Measurements from ENCODE around the gene TGIF2.

GRCh38 chr20:36632487-36633284 lies 59.3 kb downstream of the TGIF2 start:
- no peak for TF ChIP-seq EZH2 (IDR thresholded peaks at IDR 0.05; ENCODE audit: insufficient read depth, poor library complexity, severe bottlenecking)
- no peak for TF ChIP-seq EZH2phosphoT487 (IDR thresholded peaks at IDR 0.05; ENCODE audit: insufficient read depth, low read depth)

All from GM23248 (cell line).